Stomach smooth muscle (tissue), 2 donors: ENCODE results near the gene BRINP3.

ENCODE experiments used
- H3K27ac ChIP-seq: one replicate; pipeline ENCODE4 v1.7.0; 2013; ENCODE audit warnings: mild to moderate bottlenecking, low read length, inconsistent platforms
- H3K27me3 ChIP-seq, 2 donors: one replicate each; pipeline ENCODE4 v1.7.0; 2013; ENCODE audit warnings: low read length in 2 of 2; ENCODE audit not compliant: insufficient read depth in 2 of 2, control insufficient read depth in 1 of 2
- H3K36me3 ChIP-seq, 2 donors: one replicate each; pipeline ENCODE4 v1.7.0; 2013; ENCODE audit warnings: low read length in 2 of 2; ENCODE audit not compliant: control insufficient read depth in 2 of 2, insufficient read depth in 2 of 2
- H3K4me1 ChIP-seq: one replicate; pipeline ENCODE4 v1.7.0; 2013; ENCODE audit warnings: low read length; ENCODE audit not compliant: control insufficient read depth, insufficient read depth
- H3K4me3 ChIP-seq, 2 donors: one replicate each; pipeline ENCODE4 v1.7.0; 2013; ENCODE audit warnings: low read length in 2 of 2
- H3K9ac ChIP-seq, 2 donors: one replicate each; pipeline ENCODE4 v1.7.0; 2013; ENCODE audit warnings: low read length in 2 of 2, mild to moderate bottlenecking in 1 of 2
- H3K9me3 ChIP-seq, 2 donors: one replicate each; pipeline ENCODE4 v1.7.0; 2013; ENCODE audit warnings: low read length in 2 of 2; ENCODE audit not compliant: control insufficient read depth in 2 of 2
- donor health status: healthy.
- donor health status: Pancreatic carcinoma.

The BRINP3 gene

GRCh38 chr1:190328871-190329270 lies 148.8 kb downstream of the BRINP3 start:
- H3K27ac ChIP-seq: no peak overlapping the region
- no peaks in the 10 kb centered on the region for H3K27me3 ChIP-seq
- no peak overlapping the region for H3K4me3 ChIP-seq
- no peaks in the 10 kb centered on the region for H3K9me3 ChIP-seq
- no peaks in the 10 kb centered on the region for H3K36me3 ChIP-seq
- H3K4me1 ChIP-seq: no peaks in the 10 kb centered on the region
- H3K9ac ChIP-seq: no peak overlapping the region

- no peak overlapping the region for H3K27ac ChIP-seq
- no peaks in the 10 kb centered on the region for H3K27me3 ChIP-seq
- H3K36me3 ChIP-seq: no peaks in the 10 kb centered on the region
- H3K9ac ChIP-seq: no peak overlapping the region
- no peak overlapping the region for H3K4me3 ChIP-seq
- no peaks in the 10 kb centered on the region for H3K4me1 ChIP-seq
- no peaks in the 10 kb centered on the region for H3K9me3 ChIP-seq
Measured at GRCh38 chr1:190328361-190328760, 149.3 kb downstream of the BRINP3 start.

GRCh38 chr1:190327271-190327670 lies 150.4 kb downstream of the BRINP3 start:
- Histone ChIP-seq H3K36me3 (no peaks in the 10 kb centered on the region), H3K4me1 (no peaks in the 10 kb centered on the region), H3K9ac (no peak overlapping the region), H3K9me3 (no peaks in the 10 kb centered on the region), H3K27me3 (no peaks in the 10 kb centered on the region), H3K27ac (no peak overlapping the region), H3K4me3 (no peak overlapping the region)

- H3K4me3 ChIP-seq: no peak overlapping the region
- no peaks in the 10 kb centered on the region for H3K4me1 ChIP-seq
- no peaks in the 10 kb centered on the region for H3K27me3 ChIP-seq
- H3K27ac ChIP-seq: no peak overlapping the region
- H3K9me3 ChIP-seq: no peaks in the 10 kb centered on the region
- no peak overlapping the region for H3K9ac ChIP-seq
- H3K36me3 ChIP-seq: no peaks in the 10 kb centered on the region
Measured at GRCh38 chr1:190323530-190323929, 154.1 kb downstream of the BRINP3 start.

GRCh38 chr1:190322274-190322673 lies 155.4 kb downstream of the BRINP3 start:
- no peaks in the 10 kb centered on the region for H3K36me3 ChIP-seq
- H3K9ac ChIP-seq: no peak overlapping the region
- no peaks in the 10 kb centered on the region for H3K4me1 ChIP-seq
- no peak overlapping the region for H3K27ac ChIP-seq
- H3K4me3 ChIP-seq: no peak overlapping the region
- no peaks in the 10 kb centered on the region for H3K27me3 ChIP-seq
- no peaks in the 10 kb centered on the region for H3K9me3 ChIP-seq

- no peak overlapping the region for H3K27ac ChIP-seq
- no peak overlapping the region for H3K4me3 ChIP-seq
- no peaks in the 10 kb centered on the region for H3K9me3 ChIP-seq
- H3K27me3 ChIP-seq: no peaks in the 10 kb centered on the region
- no peak overlapping the region for H3K9ac ChIP-seq
- no peaks in the 10 kb centered on the region for H3K4me1 ChIP-seq
- no peaks in the 10 kb centered on the region for H3K36me3 ChIP-seq
Measured at GRCh38 chr1:190320952-190321351, 156.7 kb downstream of the BRINP3 start.

GRCh38 chr1:190312763-190313162 lies 164.9 kb downstream of the BRINP3 start:
- no peak overlapping the region for H3K4me3 ChIP-seq
- H3K9ac ChIP-seq: no peak overlapping the region
- no peak overlapping the region for H3K27ac ChIP-seq
- H3K4me1 ChIP-seq: no peaks in the 10 kb centered on the region
- no peaks in the 10 kb centered on the region for H3K9me3 ChIP-seq
- H3K27me3 ChIP-seq: no peaks in the 10 kb centered on the region
- H3K36me3 ChIP-seq: no peaks in the 10 kb centered on the region

- H3K9ac ChIP-seq: no peak overlapping the region
- H3K36me3 ChIP-seq: no peaks in the 10 kb centered on the region
- H3K4me3 ChIP-seq: no peak overlapping the region
- no peak overlapping the region for H3K27ac ChIP-seq
- H3K27me3 ChIP-seq: no peaks in the 10 kb centered on the region
- no peaks in the 10 kb centered on the region for H3K9me3 ChIP-seq
- H3K4me1 ChIP-seq: no peaks in the 10 kb centered on the region
Measured at GRCh38 chr1:190303501-190303900, 174.2 kb downstream of the BRINP3 start.

DNA sequence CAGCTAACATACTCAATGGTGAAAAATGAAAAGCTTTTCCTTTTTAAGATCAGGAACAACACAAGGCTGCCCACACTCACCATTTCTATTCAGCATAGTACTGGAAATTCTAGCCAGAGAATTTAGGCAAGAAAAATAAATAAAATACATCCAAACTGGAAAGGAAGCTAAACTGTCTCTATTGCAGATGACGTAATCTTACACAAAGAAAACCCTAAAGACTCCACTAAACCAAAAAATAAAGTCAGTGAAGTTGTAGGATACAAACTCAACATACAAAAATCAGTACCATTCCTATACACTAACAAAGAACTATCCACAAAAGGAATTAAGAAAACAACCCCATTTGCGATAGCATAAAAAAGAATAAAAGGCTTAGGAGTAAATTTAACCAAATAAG lies 181.2 kb downstream of the BRINP3 start:
- H3K36me3 ChIP-seq: no peaks in the 10 kb centered on the region
- H3K4me3 ChIP-seq: no peak overlapping the region
- no peaks in the 10 kb centered on the region for H3K27me3 ChIP-seq
- no peak overlapping the region for H3K27ac ChIP-seq
- no peak overlapping the region for H3K9ac ChIP-seq
- no peaks in the 10 kb centered on the region for H3K9me3 ChIP-seq
- H3K4me1 ChIP-seq: no peaks in the 10 kb centered on the region

DNA sequence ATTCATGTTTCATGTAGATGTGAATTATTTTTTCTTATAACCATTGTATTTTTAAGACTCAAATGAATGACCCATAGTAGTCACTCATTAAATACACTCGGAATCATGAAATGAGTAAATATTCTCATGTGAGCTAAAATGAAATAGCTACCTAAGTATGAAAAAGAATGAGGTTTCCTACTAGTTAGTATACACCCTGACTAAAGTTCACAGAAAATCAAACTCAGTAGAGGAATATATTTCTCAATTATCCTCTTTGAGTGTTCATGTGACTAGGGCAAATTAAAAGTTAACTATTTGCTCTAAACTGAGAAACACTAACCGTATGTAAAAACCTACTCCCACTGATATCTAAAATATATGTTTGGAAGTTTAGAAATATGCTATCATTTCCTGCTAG lies 187.8 kb downstream of the BRINP3 start:
- no peaks in the 10 kb centered on the region for H3K4me1 ChIP-seq
- H3K36me3 ChIP-seq: no peaks in the 10 kb centered on the region
- no peak overlapping the region for H3K27ac ChIP-seq
- no peak overlapping the region for H3K9ac ChIP-seq
- H3K27me3 ChIP-seq: no peaks in the 10 kb centered on the region
- no peaks in the 10 kb centered on the region for H3K9me3 ChIP-seq
- no peak overlapping the region for H3K4me3 ChIP-seq

DNA sequence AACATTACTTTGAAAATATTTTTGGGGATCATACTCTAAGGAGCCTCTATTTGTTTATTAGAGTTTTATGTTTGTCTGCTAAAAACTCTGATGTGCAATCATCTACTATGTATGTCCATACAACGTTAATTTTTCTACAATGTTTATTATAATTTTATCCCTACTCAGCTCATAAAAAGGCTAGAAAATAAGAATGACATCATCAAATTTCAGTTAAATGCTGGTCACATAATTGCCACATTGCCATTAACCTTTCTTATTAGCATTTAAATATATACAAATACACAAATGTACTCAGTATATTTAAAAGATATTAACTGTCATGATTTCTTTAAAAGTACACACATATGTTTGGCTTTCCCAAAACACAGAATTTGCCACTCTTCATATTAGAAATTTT lies 191.6 kb downstream of the BRINP3 start:
- Histone ChIP-seq H3K9ac (no peak overlapping the region), H3K4me1 (no peaks in the 10 kb centered on the region), H3K9me3 (no peaks in the 10 kb centered on the region), H3K27ac (no peak overlapping the region), H3K36me3 (no peaks in the 10 kb centered on the region), H3K27me3 (no peaks in the 10 kb centered on the region), H3K4me3 (no peak overlapping the region)

GRCh38 chr1:190277107-190277506 lies 200.6 kb downstream of the BRINP3 start:
- no peak overlapping the region for H3K9ac ChIP-seq

More at GRCh38 chr1:190277107-190277506, 200.6 kb downstream of the BRINP3 start:
- H3K4me1 ChIP-seq: no peaks in the 10 kb centered on the region
- no peak overlapping the region for H3K27ac ChIP-seq
- no peaks in the 10 kb centered on the region for H3K27me3 ChIP-seq
- no peaks in the 10 kb centered on the region for H3K9me3 ChIP-seq
- H3K36me3 ChIP-seq: no peaks in the 10 kb centered on the region
- no peak overlapping the region for H3K4me3 ChIP-seq
